GM10266 (cell line): Measurements from ENCODE around the gene SYK.
A peak's percentile ranks its signal among the peaks of the same experiment; 100 is the strongest.
"Not testable (repeated sequence)": the region's sequence is repeated elsewhere in the genome, so short reads cannot be mapped to it uniquely, and the experiment has no call there.

Source experiments
- DNase-seq: peaks from one replicate; pipeline ENCODE4 v3.0.0; 2012; ENCODE audit errors: extremely low spot score
- TF ChIP-seq, protein P1 (sequence below): IDR thresholded peaks from 2 replicates; pipeline ENCODE4 v1.5.1; 2012; ENCODE audit warnings: mild to moderate bottlenecking, low read depth; ENCODE audit not compliant: control insufficient read depth, insufficient read depth; ENCODE audit errors: missing control alignments

SYK gene

DNA sequence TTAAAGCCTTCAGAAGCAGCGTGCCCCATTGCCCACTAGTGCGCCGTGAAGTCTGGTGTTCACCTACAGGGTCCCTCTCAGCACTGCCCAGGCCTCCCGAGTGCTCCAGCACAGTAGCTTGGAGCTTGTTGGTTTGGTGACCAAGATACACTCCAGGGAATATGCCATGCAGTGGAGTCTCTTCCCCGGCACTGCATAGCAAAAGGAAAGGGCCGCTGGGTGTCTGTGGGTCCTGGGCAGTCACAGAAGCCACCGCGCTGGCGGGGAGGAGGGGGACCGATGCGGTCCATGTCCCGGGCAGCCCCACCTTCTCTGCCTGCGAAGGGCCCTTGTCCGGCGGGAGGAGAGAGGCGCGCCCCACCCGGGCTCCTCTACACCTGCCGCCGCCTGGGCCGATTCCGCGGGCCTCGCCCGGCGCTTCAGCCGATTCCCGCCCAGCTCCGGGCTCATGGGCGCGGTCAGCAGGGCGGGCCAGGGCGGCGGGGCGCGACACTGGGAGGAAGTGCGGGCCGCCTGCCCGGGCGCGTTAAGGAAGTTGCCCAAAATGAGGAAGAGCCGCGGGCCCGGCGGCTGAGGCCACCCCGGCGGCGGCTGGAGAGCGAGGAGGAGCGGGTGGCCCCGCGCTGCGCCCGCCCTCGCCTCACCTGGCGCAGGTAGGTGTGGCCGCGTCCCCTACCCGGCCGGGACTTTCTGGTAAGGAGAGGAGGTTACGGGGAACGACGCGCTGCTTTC lies at the start of gene SYK:
Gene SYK (plus strand): TSS at position 579 of the 732 bp plus-strand sequence. CDS start 42,080 bp downstream, outside the sequence.
- TF ChIP-seq, protein P1, sequence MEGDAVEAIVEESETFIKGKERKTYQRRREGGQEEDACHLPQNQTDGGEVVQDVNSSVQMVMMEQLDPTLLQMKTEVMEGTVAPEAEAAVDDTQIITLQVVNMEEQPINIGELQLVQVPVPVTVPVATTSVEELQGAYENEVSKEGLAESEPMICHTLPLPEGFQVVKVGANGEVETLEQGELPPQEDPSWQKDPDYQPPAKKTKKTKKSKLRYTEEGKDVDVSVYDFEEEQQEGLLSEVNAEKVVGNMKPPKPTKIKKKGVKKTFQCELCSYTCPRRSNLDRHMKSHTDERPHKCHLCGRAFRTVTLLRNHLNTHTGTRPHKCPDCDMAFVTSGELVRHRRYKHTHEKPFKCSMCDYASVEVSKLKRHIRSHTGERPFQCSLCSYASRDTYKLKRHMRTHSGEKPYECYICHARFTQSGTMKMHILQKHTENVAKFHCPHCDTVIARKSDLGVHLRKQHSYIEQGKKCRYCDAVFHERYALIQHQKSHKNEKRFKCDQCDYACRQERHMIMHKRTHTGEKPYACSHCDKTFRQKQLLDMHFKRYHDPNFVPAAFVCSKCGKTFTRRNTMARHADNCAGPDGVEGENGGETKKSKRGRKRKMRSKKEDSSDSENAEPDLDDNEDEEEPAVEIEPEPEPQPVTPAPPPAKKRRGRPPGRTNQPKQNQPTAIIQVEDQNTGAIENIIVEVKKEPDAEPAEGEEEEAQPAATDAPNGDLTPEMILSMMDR: no peak
- DNase-seq: no peak

DNA sequence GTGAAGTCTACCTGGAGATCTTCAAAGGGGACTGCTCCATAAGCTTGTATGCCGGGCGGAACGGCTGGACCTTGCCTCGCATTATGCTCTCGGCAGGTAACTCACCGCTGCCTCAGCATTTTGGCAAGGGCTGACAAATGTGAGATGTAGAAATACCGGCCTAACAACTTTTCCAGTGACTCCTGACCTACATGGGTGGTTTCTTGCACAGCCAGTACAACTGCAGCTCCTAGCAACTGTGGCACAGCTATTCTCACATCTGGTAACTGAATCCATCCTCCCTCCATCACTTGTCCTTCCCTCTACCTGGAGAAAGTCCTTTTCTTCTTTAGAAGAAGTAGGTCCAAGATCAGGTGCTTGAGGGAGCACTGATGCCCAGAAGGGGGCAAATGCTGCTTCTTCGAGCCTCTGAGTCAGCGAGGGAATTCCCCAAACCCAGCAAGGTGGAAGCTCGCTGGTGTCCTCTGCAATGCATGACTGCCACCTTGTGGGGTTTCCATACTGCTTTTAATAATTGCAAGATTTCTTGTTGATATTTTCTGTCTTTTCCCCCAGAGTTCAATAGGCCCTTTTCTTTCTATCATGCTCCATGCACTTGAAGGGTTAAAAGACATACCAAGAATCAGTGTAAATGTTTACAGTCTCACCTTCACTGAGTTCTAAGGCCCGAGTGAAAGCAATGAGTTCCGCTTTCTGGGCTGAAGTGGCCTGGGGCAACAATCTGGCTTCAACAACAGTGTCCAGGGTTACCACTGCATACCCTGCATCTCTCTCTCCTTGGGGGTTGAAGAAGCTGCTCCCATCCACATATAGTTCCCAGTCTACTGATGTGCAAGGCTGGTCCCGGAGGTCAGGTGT lies 45.9 kb upstream of the SYK start:
- DNase-seq: not testable (repeated sequence)
- TF ChIP-seq, protein P1: peak; percentile 47

DNA sequence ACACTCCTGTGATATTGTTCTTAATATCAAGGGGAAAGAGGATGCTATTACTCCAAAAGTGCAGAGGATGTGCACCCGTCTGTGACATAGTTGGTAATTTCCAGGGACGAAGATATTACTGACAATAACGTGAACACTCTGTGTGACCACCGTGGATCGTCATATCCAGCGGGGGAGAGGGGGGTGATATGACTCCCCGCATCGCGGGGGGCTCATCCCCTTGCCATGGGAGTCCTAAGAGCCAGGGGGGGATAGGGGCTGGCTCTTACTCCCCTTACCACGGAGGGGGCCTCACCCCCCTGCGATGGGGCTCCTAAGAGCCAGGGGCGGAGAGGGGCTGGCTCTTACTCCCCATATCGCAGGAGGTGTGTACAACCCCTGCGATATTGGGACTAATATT lies 41.0 kb upstream of the SYK start:
- DNase-seq: not testable (repeated sequence)

DNA sequence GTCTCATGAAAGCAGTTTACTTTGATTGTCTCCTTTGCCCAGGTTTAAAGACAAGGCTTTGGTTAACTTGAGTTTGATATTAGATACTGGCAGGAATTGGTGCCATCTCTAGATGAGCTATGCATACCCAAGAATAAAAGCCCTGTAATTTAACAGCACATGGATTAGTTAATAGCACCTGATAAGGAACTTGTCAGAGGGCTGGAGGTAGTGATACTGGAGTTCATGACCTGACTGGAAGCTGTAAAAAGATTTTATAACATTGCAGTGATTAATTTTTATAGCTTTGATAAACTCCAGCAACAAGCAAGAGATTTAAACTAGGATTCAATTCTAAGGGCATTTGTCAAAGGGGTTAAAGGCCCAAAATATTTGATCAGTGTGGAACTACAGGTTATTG lies 34.9 kb upstream of the SYK start:
- DNase-seq: no peak
- TF ChIP-seq, protein P1: no peak

DNA sequence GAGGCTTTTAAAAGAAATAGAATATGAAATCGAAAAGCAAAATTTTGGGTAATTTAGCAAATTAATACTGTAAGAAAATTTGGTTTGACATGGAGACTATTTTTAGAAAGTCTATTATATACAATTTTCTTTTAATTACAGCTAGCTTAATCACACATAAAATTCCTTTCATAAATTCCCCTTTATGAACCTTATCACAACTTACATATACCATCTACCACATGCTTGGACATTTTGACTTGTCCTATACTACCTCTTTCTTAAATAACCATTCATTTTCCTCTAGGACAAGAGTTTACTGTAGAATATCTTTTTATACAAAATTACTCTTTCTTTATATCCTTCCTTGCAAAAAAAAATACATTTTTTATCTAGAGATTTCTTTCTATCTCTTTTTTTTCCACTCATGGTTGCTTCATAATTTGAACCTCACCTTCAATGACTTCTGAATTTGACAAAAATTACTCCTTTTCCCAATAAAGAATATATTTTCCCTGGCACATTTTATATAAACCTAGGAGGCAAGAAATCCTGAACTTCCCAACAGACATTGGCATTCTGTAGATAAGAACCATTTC lies 34.0 kb upstream of the SYK start:
- TF ChIP-seq, protein P1: no peak
- DNase-seq: no peak

DNA sequence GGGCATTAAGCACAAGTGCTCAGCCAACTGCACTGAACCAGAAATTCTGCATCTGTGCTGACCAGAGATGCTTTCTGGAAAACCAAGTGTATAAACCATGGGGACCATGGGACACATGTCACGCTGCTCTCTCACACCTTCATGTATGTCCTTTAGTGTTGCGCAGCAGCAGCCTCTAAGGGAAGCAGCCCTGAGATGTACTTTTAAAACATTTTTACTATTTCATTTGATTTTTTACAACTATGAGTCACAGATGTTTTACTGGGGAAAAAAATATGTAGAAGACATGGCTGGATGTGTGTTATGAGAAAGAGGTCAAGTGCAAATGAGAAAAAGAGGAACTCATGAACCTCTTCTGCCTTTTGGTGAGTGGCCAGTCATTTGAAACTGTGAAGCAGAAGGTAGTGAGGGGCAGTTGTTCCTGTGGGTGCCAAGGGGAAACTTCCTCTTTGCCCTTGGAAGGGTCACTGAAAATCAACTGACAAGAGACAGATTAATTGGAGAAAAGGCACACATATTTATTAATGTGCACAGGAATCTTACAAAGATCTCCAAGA lies 31.4 kb upstream of the SYK start:
- TF ChIP-seq, protein P1: no peak
- DNase-seq: peak; percentile 38

DNA sequence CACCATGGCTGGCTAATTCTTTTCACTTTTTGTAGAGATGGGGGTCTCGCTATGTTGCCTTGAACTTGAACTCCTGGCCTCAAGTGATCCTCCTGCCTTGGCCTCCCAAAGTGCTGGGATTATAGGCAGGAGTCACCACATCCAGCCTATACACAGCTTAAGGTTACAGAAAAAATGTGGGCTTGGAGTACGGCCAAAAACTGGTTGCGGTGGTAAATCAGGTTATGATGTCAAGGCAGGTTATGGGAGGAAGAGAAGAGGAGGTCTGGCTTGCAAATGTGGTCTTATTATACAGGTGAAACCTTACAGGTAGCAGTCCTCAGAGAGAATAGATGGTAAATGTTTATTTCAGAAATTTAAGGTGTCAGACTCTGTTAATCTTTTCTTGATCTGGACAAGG lies 30.7 kb upstream of the SYK start:
- DNase-seq: no peak
- TF ChIP-seq, protein P1: no peak
